ENCODE measurements around the gene TCOF1.

The TCOF1 gene

GRCh38 chr5:150386024-150386855 lies 28.7 kb downstream of the TCOF1 start:
- Histone ChIP-seq H3K36me3 (replicated peaks; ENCODE audit: low read depth, low read length) (peaks cover 47% of the 10 kb centered on the region), H3K4me1 (ENCODE audit: low read length) (no peaks in the 10 kb centered on the region), H3K27ac (ENCODE audit: low read length) (no peak overlapping the region), H3K27me3 (ENCODE audit: low read depth, low read length) (no peaks in the 10 kb centered on the region), H3K79me2 (ENCODE audit: low read length) (no peaks in the 10 kb centered on the region), H3K4me2 (ENCODE audit: low read length) (no peak overlapping the region), H2AFZ (ENCODE audit: low read depth, low read length) (no peak overlapping the region), H3K9me3 (ENCODE audit: insufficient read depth, low read length) (no peaks in the 10 kb centered on the region), H4K20me1 (ENCODE audit: insufficient read depth, low read length) (no peaks in the 10 kb centered on the region), H3K4me3 (ENCODE audit: low read length) (no peak overlapping the region), H3K9ac (ENCODE audit: low read length) (no peak overlapping the region)
- no peak for TF ChIP-seq EZH2phosphoT487 (IDR thresholded peaks at IDR 0.05; ENCODE audit: low read depth)
- no peak for TF ChIP-seq CTCF (IDR thresholded peaks at IDR 0.05; ENCODE audit: low read depth, low read length)

- Histone ChIP-seq H4K20me1 (ENCODE audit: insufficient read depth, low read length) (no peaks in the 10 kb centered on the region), H3K9ac (ENCODE audit: low read length) (no peak overlapping the region), H3K4me2 (ENCODE audit: low read length) (no peak overlapping the region), H3K9me3 (ENCODE audit: insufficient read depth, low read length) (no peaks in the 10 kb centered on the region), H3K27me3 (ENCODE audit: low read depth, low read length) (no peaks in the 10 kb centered on the region), H3K79me2 (ENCODE audit: low read length) (no peaks in the 10 kb centered on the region), H3K27ac (ENCODE audit: low read length) (no peak overlapping the region), H3K36me3 (replicated peaks; ENCODE audit: low read depth, low read length) (peaks cover 48% of the 10 kb centered on the region), H3K4me3 (ENCODE audit: low read length) (no peak overlapping the region), H2AFZ (ENCODE audit: low read depth, low read length) (no peak overlapping the region), H3K4me1 (ENCODE audit: low read length) (no peaks in the 10 kb centered on the region)
- TF ChIP-seq EZH2phosphoT487 (IDR thresholded peaks at IDR 0.05; ENCODE audit: low read depth) = no peak
- TF ChIP-seq CTCF (IDR thresholded peaks at IDR 0.05; ENCODE audit: low read depth, low read length) = no peak
Measured at GRCh38 chr5:150389531-150390266, 32.2 kb downstream of the TCOF1 start.

- Histone ChIP-seq H3K79me2 (ENCODE audit: low read length) (no peaks in the 10 kb centered on the region), H4K20me1 (ENCODE audit: insufficient read depth, low read length) (no peaks in the 10 kb centered on the region), H3K9ac (ENCODE audit: low read length) (no peak overlapping the region), H3K27me3 (ENCODE audit: low read depth, low read length) (no peaks in the 10 kb centered on the region), H3K27ac (ENCODE audit: low read length) (no peak overlapping the region), H3K4me3 (ENCODE audit: low read length) (no peak overlapping the region), H3K4me1 (ENCODE audit: low read length) (no peaks in the 10 kb centered on the region), H3K4me2 (ENCODE audit: low read length) (no peak overlapping the region), H3K9me3 (ENCODE audit: insufficient read depth, low read length) (no peaks in the 10 kb centered on the region), H2AFZ (ENCODE audit: low read depth, low read length) (no peak overlapping the region), H3K36me3 (replicated peaks; ENCODE audit: low read depth, low read length) (peaks cover 46% of the 10 kb centered on the region)
- no peak for TF ChIP-seq EZH2phosphoT487 (IDR thresholded peaks at IDR 0.05; ENCODE audit: low read depth)
- no peak for TF ChIP-seq CTCF (IDR thresholded peaks at IDR 0.05; ENCODE audit: low read depth, low read length)
Measured at GRCh38 chr5:150391064-150391834, 33.8 kb downstream of the TCOF1 start.

GRCh38 chr5:150391986-150392385 lies 34.5 kb downstream of the TCOF1 start:
- Histone ChIP-seq H4K20me1 (ENCODE audit: insufficient read depth, low read length) (no peaks in the 10 kb centered on the region), H3K4me2 (ENCODE audit: low read length) (no peak overlapping the region), H3K9ac (ENCODE audit: low read length) (no peak overlapping the region), H3K27ac (ENCODE audit: low read length) (no peak overlapping the region), H3K4me3 (ENCODE audit: low read length) (no peak overlapping the region), H3K36me3 (replicated peaks; ENCODE audit: low read depth, low read length) (peaks cover 43% of the 10 kb centered on the region), H3K4me1 (ENCODE audit: low read length) (no peaks in the 10 kb centered on the region), H3K27me3 (ENCODE audit: low read depth, low read length) (no peaks in the 10 kb centered on the region), H3K9me3 (ENCODE audit: insufficient read depth, low read length) (no peaks in the 10 kb centered on the region), H2AFZ (ENCODE audit: low read depth, low read length) (no peak overlapping the region), H3K79me2 (ENCODE audit: low read length) (no peaks in the 10 kb centered on the region)
- no peak for TF ChIP-seq EZH2phosphoT487 (IDR thresholded peaks at IDR 0.05; ENCODE audit: low read depth)
- no peak for TF ChIP-seq CTCF (IDR thresholded peaks at IDR 0.05; ENCODE audit: low read depth, low read length)

Data from OCI-LY3 (cell line).